ENCODE data around the gene ACP4. TPM values are rescaled to one million over a fixed set of nuclear protein-coding genes. Genes with fewer than 3 reads are reported as not detected.

Gene ACP4
- total RNA-seq, 1 experiment from 2014 or later, result not detected

- intact Hi-C loops (cut with micrococcal nuclease), result no loop called here
- Mint-ChIP-seq H3K4me3 (ENCODE audit: unreplicated experiment) (no peak overlapping the region), H3K27me3 (ENCODE audit: insufficient read depth, unreplicated experiment) (peaks cover 27% of the 10 kb centered on the region)
Observed at GRCh38 chr19:50821248-50821612, 31.0 kb downstream of the ACP4 start.

DNA sequence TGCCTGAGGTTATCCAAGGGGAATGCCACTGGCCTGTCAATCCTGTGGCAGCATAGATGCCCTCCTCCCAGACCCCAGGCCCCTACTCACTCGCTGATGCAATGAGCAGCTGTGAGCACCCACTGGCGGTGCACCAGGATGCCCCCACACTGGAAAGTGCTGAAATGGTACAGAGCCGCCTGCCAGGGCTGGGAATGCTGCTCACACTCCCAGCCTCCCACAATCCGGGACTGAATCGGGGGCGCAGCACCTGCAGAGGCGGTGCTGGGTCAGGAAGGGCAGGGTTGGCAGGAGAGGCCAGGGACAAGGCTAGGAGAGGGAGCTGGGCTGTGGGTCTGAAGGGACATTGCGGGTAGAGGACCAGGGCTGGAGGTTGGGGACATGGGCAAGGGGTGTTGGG, 31.4 kb downstream of the ACP4 start:
- Mint-ChIP-seq H3K4me3 (ENCODE audit: unreplicated experiment) (no peak overlapping the region), H3K4me1 (ENCODE audit: insufficient read depth, unreplicated experiment) (peaks cover 27% of the 10 kb centered on the region), H3K36me3 (ENCODE audit: insufficient read depth, unreplicated experiment) (no peaks in the 10 kb centered on the region), H3K9me3 (ENCODE audit: unreplicated experiment) (peaks cover 9% of the 10 kb centered on the region), H3K27me3 (ENCODE audit: insufficient read depth, unreplicated experiment) (peaks cover 31% of the 10 kb centered on the region), H3K27ac (ENCODE audit: low read depth, unreplicated experiment) (no peak overlapping the region)
- no peak for DNase-seq (ENCODE audit: unreplicated experiment)
- ChIA-PET POLR2A (interaction anchor here (0.6 kb wide), 1 partner anchor 60 kb away, joined by 3 read pairs; no protein-coding TSS in a partner anchor), CTCF (interaction anchor here (0.7 kb wide), 1 partner anchor 152 kb away, joined by 3 read pairs; no protein-coding TSS in a partner anchor)
- TF ChIP-seq, protein P1, sequence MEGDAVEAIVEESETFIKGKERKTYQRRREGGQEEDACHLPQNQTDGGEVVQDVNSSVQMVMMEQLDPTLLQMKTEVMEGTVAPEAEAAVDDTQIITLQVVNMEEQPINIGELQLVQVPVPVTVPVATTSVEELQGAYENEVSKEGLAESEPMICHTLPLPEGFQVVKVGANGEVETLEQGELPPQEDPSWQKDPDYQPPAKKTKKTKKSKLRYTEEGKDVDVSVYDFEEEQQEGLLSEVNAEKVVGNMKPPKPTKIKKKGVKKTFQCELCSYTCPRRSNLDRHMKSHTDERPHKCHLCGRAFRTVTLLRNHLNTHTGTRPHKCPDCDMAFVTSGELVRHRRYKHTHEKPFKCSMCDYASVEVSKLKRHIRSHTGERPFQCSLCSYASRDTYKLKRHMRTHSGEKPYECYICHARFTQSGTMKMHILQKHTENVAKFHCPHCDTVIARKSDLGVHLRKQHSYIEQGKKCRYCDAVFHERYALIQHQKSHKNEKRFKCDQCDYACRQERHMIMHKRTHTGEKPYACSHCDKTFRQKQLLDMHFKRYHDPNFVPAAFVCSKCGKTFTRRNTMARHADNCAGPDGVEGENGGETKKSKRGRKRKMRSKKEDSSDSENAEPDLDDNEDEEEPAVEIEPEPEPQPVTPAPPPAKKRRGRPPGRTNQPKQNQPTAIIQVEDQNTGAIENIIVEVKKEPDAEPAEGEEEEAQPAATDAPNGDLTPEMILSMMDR (IDR thresholded peaks at IDR 0.05; ENCODE audit: unreplicated experiment), result no peak
- BruUV-seq (replicated peaks), result no TSS peak
- intact Hi-C loops (cut with micrococcal nuclease), result no loop called here

More at GRCh38 chr19:50821248-50821612, 31.0 kb downstream of the ACP4 start:
- ChIA-PET POLR2A (interaction anchor here (0.6 kb wide), 1 partner anchor 60 kb away, joined by 3 read pairs; no protein-coding TSS in a partner anchor), CTCF (no interaction called here)
- Mint-ChIP-seq H3K4me1 (ENCODE audit: insufficient read depth, unreplicated experiment) (peaks cover 27% of the 10 kb centered on the region), H3K9me3 (ENCODE audit: unreplicated experiment) (peaks cover 6% of the 10 kb centered on the region), H3K27ac (ENCODE audit: low read depth, unreplicated experiment) (no peak overlapping the region), H3K36me3 (ENCODE audit: insufficient read depth, unreplicated experiment) (no peaks in the 10 kb centered on the region)
- TF ChIP-seq, protein P1 (IDR thresholded peaks at IDR 0.05; ENCODE audit: unreplicated experiment), result no peak
- no peak for DNase-seq (ENCODE audit: unreplicated experiment)
- no TSS peak for BruUV-seq (replicated peaks)

GRCh38 chr19:50822661-50823208, 32.5 kb downstream of the ACP4 start:
- TF ChIP-seq, protein P1 (IDR thresholded peaks at IDR 0.05; ENCODE audit: unreplicated experiment), result no peak
- Mint-ChIP-seq H3K36me3 (ENCODE audit: insufficient read depth, unreplicated experiment) (no peaks in the 10 kb centered on the region), H3K4me3 (ENCODE audit: unreplicated experiment) (no peak overlapping the region), H3K4me1 (ENCODE audit: insufficient read depth, unreplicated experiment) (peaks cover 27% of the 10 kb centered on the region), H3K27ac (ENCODE audit: low read depth, unreplicated experiment) (no peak overlapping the region), H3K9me3 (ENCODE audit: unreplicated experiment) (peaks cover 9% of the 10 kb centered on the region), H3K27me3 (ENCODE audit: insufficient read depth, unreplicated experiment) (peaks cover 42% of the 10 kb centered on the region)
- intact Hi-C loops (cut with micrococcal nuclease), result no loop called here
- CTCF ChIA-PET, result no interaction called here
- DNase-seq (ENCODE audit: unreplicated experiment), result no peak
- POLR2A ChIA-PET, result no interaction called here
- BruUV-seq (replicated peaks), result no TSS peak

GRCh38 chr19:50823389-50824042, 33.3 kb downstream of the ACP4 start, which contains the start of gene KLK1:
Gene KLK1 (minus strand): TSS chr19:50823787. CDS start chr19:50823748, 39 bp downstream.
- no peaks in the 10 kb centered on the region for H3K36me3 Mint-ChIP-seq (ENCODE audit: insufficient read depth, unreplicated experiment)
- H3K4me3 Mint-ChIP-seq (ENCODE audit: unreplicated experiment), result no peak within 1 kb of the TSS
- no TSS peak for BruUV-seq (replicated peaks)
- intact Hi-C loops (cut with micrococcal nuclease), result no loop called here
- H3K27ac Mint-ChIP-seq (ENCODE audit: low read depth, unreplicated experiment), result no peak within 1 kb of the TSS
- H3K27me3 Mint-ChIP-seq (ENCODE audit: insufficient read depth, unreplicated experiment), result peaks cover 46% of the 10 kb centered on the region
- peaks cover 9% of the 10 kb centered on the region for H3K9me3 Mint-ChIP-seq (ENCODE audit: unreplicated experiment)
- H3K4me1 Mint-ChIP-seq (ENCODE audit: insufficient read depth, unreplicated experiment), result peaks cover 27% of the 10 kb centered on the region
- DNase-seq (ENCODE audit: unreplicated experiment), result no peak
- TF ChIP-seq, protein P1 (IDR thresholded peaks at IDR 0.05; ENCODE audit: unreplicated experiment), result no peak
- ChIA-PET POLR2A (interaction anchor here (0.6 kb wide), 1 partner anchor 9 kb away, joined by 3 read pairs; no protein-coding TSS in a partner anchor), CTCF (no interaction called here)

Measured in MCF 10A (cell line).